Stimulated activated CD8-positive, alpha-beta memory T cell treated with anti-CD3 and anti-CD28 coated beads, Interleukin-7, amount 100 ng/mL, for 4 hours (primary cell): ENCODE data around the gene PUS7.
"Not testable (repeated sequence)": the region's sequence is repeated elsewhere in the genome, so short reads cannot be mapped to it uniquely, and the experiment has no call there.

Experiments
- DNase-seq, 2 donors: peaks; one replicate each; pipeline ENCODE4 v3.0.0-alpha.2; 2020; ENCODE audit warnings: low read depth in 2 of 2

The PUS7 gene

GRCh38 chr7:105448181-105448580 lies 73.9 kb downstream of the PUS7 start:
- no peak for DNase-seq

GRCh38 chr7:105444342-105444987 lies 77.6 kb downstream of the PUS7 start:
- DNase-seq: no peak

- DNase-seq: not testable (repeated sequence)
These were observed 79.9 kb downstream of the PUS7 start for GRCh38 chr7:105442214-105442613.

- DNase-seq: no peak
These were observed 82.7 kb downstream of the PUS7 start for GRCh38 chr7:105439174-105439893.

GRCh38 chr7:105438847-105439173 lies 83.3 kb downstream of the PUS7 start:
- no peak for DNase-seq

- DNase-seq: no peak
These were observed 83.8 kb downstream of the PUS7 start for GRCh38 chr7:105438254-105438653.

GRCh38 chr7:105437356-105437755 lies 84.7 kb downstream of the PUS7 start:
- not testable (repeated sequence) for DNase-seq

GRCh38 chr7:105429746-105430612 lies 92.1 kb downstream of the PUS7 start:
- DNase-seq: peak; percentile 6 to 15

GRCh38 chr7:105426606-105427146 lies 95.4 kb downstream of the PUS7 start:
- no peak for DNase-seq

GRCh38 chr7:105423987-105424386 lies 98.1 kb downstream of the PUS7 start:
- DNase-seq: no peak

- no peak for DNase-seq
These were observed 108.1 kb downstream of the PUS7 start for GRCh38 chr7:105413887-105414437.

GRCh38 chr7:105410774-105411173 lies 111.3 kb downstream of the PUS7 start:
- not testable (repeated sequence) for DNase-seq

- not testable (repeated sequence) for DNase-seq
These were observed 112.3 kb downstream of the PUS7 start for GRCh38 chr7:105409775-105410174.

GRCh38 chr7:105408791-105409410 lies 113.2 kb downstream of the PUS7 start:
- no peak for DNase-seq
